ENCODE results near the gene SNX30.

Gene SNX30

GRCh38 chr9:112784020-112784785, 33.6 kb downstream of the SNX30 start:
- TF ChIP-seq TCF12 (IDR thresholded peaks at IDR 0.05; ENCODE audit: low read depth): no peak
- no peak for TF ChIP-seq EGR1 (IDR thresholded peaks at IDR 0.05)
- no peak for TF ChIP-seq TAF1 (IDR thresholded peaks at IDR 0.05; ENCODE audit: low read depth)
- TF ChIP-seq NFIC (IDR thresholded peaks at IDR 0.05): no peak
- TF ChIP-seq CREB1 (IDR thresholded peaks at IDR 0.05; ENCODE audit: low read depth): no peak
- no peak for TF ChIP-seq MAX (IDR thresholded peaks at IDR 0.05)
- no peak for TF ChIP-seq YY1 (IDR thresholded peaks at IDR 0.05; ENCODE audit: low read depth)
- no peak for TF ChIP-seq TEAD4 (IDR thresholded peaks at IDR 0.05)
- TF ChIP-seq CEBPB (IDR thresholded peaks at IDR 0.05): no peak
- no peak for TF ChIP-seq ZBTB7A (IDR thresholded peaks at IDR 0.05; ENCODE audit: low read depth)
- TF ChIP-seq REST (IDR thresholded peaks at IDR 0.05; ENCODE audit: low read depth): no peak
- TF ChIP-seq EP300 (IDR thresholded peaks at IDR 0.05; ENCODE audit: borderline replicate concordance): no peak

- no peak for TF ChIP-seq EP300 (IDR thresholded peaks at IDR 0.05; ENCODE audit: borderline replicate concordance)
- no peak for TF ChIP-seq MAX (IDR thresholded peaks at IDR 0.05)
- no peak for TF ChIP-seq EGR1 (IDR thresholded peaks at IDR 0.05)
- TF ChIP-seq TEAD4 (IDR thresholded peaks at IDR 0.05): no peak
- no peak for TF ChIP-seq CREB1 (IDR thresholded peaks at IDR 0.05; ENCODE audit: low read depth)
- no peak for TF ChIP-seq ZBTB7A (IDR thresholded peaks at IDR 0.05; ENCODE audit: low read depth)
- TF ChIP-seq, protein P1, sequence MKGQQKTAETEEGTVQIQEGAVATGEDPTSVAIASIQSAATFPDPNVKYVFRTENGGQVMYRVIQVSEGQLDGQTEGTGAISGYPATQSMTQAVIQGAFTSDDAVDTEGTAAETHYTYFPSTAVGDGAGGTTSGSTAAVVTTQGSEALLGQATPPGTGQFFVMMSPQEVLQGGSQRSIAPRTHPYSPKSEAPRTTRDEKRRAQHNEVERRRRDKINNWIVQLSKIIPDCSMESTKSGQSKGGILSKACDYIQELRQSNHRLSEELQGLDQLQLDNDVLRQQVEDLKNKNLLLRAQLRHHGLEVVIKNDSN (IDR thresholded peaks at IDR 0.05): no peak
- no peak for TF ChIP-seq REST (IDR thresholded peaks at IDR 0.05; ENCODE audit: low read depth)
- no peak for TF ChIP-seq YY1 (IDR thresholded peaks at IDR 0.05; ENCODE audit: low read depth)
- TF ChIP-seq FOXM1 (IDR thresholded peaks at IDR 0.05; ENCODE audit: borderline replicate concordance, low read depth): no peak
- TF ChIP-seq CEBPB (IDR thresholded peaks at IDR 0.05): no peak
- TF ChIP-seq RAD21 (IDR thresholded peaks at IDR 0.05; ENCODE audit: low read depth): no peak
- no peak for TF ChIP-seq NFIC (IDR thresholded peaks at IDR 0.05)
- TF ChIP-seq TAF1 (IDR thresholded peaks at IDR 0.05; ENCODE audit: low read depth): no peak
- no peak for TF ChIP-seq TCF12 (IDR thresholded peaks at IDR 0.05; ENCODE audit: low read depth)
These were observed 35.4 kb downstream of the SNX30 start for GRCh38 chr9:112785986-112786385.

DNA sequence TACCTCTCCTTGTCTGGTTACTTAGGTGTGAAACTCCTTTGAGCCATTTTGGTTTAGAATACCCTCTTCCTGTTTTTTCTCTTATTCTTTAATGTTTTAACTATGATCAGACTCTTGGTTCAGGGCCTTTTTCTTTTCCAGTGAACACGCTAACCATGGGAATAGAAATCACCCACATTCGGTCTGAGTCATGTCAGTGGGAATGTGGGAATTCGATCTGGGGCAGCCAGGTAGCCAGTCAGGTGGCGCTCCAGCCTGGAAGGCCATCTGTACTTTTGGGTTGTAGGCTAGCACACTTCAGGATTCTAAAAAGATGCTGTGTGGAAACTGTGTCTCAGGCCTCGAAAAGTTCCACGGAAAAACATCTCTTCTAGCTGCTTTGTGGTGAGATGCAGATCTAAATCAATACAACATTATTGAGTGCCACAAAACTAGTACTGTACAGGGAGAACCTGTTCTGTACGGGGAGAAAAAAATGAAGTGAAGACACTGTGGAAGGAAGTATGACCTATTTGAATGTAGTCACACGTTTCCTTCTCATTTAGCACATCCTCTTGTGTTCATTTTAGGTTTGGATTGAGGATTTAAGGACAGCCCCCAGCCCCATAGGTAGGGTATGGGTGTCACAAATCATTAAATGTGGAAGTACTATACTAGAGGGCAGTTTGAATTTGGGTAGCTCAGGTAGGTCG, 36.4 kb downstream of the SNX30 start:
- TF ChIP-seq TAF1 (IDR thresholded peaks at IDR 0.05; ENCODE audit: low read depth): no peak
- no peak for TF ChIP-seq TEAD4 (IDR thresholded peaks at IDR 0.05)
- TF ChIP-seq ZBTB7A (IDR thresholded peaks at IDR 0.05; ENCODE audit: low read depth): no peak
- no peak for TF ChIP-seq MAX (IDR thresholded peaks at IDR 0.05)
- TF ChIP-seq, protein P1 (IDR thresholded peaks at IDR 0.05): no peak
- no peak for TF ChIP-seq YY1 (IDR thresholded peaks at IDR 0.05; ENCODE audit: low read depth)
- no peak for TF ChIP-seq FOXM1 (IDR thresholded peaks at IDR 0.05; ENCODE audit: borderline replicate concordance, low read depth)
- no peak for TF ChIP-seq CREB1 (IDR thresholded peaks at IDR 0.05; ENCODE audit: low read depth)
- no peak for TF ChIP-seq EP300 (IDR thresholded peaks at IDR 0.05; ENCODE audit: borderline replicate concordance)

DNA sequence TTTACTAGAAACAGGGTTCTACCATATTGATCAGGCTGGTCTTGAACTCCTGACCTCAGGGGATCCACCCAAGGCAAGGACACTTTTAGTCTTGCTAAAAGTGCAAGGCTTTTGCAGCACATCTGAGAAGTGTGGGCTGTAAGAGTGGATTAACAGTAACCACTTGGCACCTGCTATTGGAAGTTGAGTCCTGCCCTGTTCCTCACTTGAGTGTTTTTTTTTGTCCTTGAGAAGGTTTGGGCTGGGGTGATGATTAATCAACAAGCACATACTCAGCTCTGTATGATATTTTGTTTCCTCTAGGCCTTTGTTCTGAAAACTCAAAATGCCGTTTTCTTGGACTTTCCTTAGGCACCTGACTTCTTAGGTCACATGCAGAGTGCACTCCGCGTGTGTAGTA, 37.4 kb downstream of the SNX30 start:
- no peak for TF ChIP-seq EGR1 (IDR thresholded peaks at IDR 0.05)
- TF ChIP-seq REST (IDR thresholded peaks at IDR 0.05; ENCODE audit: low read depth): no peak
- no peak for TF ChIP-seq NFIC (IDR thresholded peaks at IDR 0.05)
- no peak for TF ChIP-seq MAX (IDR thresholded peaks at IDR 0.05)
- no peak for TF ChIP-seq RAD21 (IDR thresholded peaks at IDR 0.05; ENCODE audit: low read depth)
- TF ChIP-seq TEAD4 (IDR thresholded peaks at IDR 0.05): no peak
- no peak for TF ChIP-seq CREB1 (IDR thresholded peaks at IDR 0.05; ENCODE audit: low read depth)
- TF ChIP-seq, protein P1 (IDR thresholded peaks at IDR 0.05): no peak
- TF ChIP-seq CEBPB (IDR thresholded peaks at IDR 0.05): no peak
- TF ChIP-seq TAF1 (IDR thresholded peaks at IDR 0.05; ENCODE audit: low read depth): no peak
- TF ChIP-seq EP300 (IDR thresholded peaks at IDR 0.05; ENCODE audit: borderline replicate concordance): no peak
- no peak for TF ChIP-seq ZBTB7A (IDR thresholded peaks at IDR 0.05; ENCODE audit: low read depth)
- no peak for TF ChIP-seq TCF12 (IDR thresholded peaks at IDR 0.05; ENCODE audit: low read depth)
- TF ChIP-seq FOXM1 (IDR thresholded peaks at IDR 0.05; ENCODE audit: borderline replicate concordance, low read depth): no peak

Data from Ishikawa (cell line).